Measurements from ENCODE around the gene HIVEP3. TPM values are rescaled to one million over a fixed set of nuclear protein-coding genes. Genes with fewer than 3 reads are reported as not detected.

Gene HIVEP3
- total RNA-seq, 1 experiment from 2014 or later, result 0.55 TPM

DNA sequence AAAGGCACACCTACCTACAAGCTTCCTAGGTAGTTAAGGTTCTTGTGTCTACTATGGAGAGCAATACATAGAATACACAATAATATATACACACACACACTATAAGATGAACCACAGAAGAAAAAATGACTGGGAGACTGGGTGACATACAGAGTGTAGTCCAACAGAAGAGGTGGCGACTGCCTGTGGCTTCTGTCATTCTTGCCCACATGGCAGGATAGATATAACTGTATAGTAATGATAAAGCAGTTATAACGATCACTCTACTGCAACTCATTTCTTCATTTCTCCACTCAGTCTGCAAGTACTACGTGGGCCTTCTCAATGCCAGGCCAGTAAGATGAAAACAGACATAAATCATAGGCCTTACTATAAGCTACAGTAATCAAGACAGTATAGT lies 320.4 kb downstream of the HIVEP3 start:
- no peak for DNase-seq (ENCODE audit: low spot score)
- ChIA-PET POLR2A (interaction anchor here (0.6 kb wide), 1 partner anchor 231 kb away, joined by 3 read pairs; no protein-coding TSS in a partner anchor), CTCF (no interaction called here)
- Mint-ChIP-seq H3K36me3 (no peaks in the 10 kb centered on the region), H3K4me3 (no peak overlapping the region), H3K27me3 (ENCODE audit: low read depth) (no peaks in the 10 kb centered on the region), H3K27ac (no peak overlapping the region), H3K9me3 (peaks cover 12% of the 10 kb centered on the region; the same call in 1 of the 2 replicates), H3K4me1 (no peaks in the 10 kb centered on the region; the same call in 1 of the 2 replicates)
- no peak for TF ChIP-seq USF2 (CRISPR knock-in tag; IDR thresholded peaks at IDR 0.05)
- TF ChIP-seq ZNF416 (CRISPR knock-in tag; IDR thresholded peaks at IDR 0.05), result no peak
- TF ChIP-seq ZMAT4 (CRISPR knock-in tag; IDR thresholded peaks at IDR 0.05), result no peak
- TF ChIP-seq ELF4 (CRISPR knock-in tag; IDR thresholded peaks at IDR 0.05; ENCODE audit: low read depth), result no peak
- TF ChIP-seq SP1 (CRISPR knock-in tag; conservative IDR thresholded peaks at IDR 0.05), result no peak
- TF ChIP-seq, protein P1, sequence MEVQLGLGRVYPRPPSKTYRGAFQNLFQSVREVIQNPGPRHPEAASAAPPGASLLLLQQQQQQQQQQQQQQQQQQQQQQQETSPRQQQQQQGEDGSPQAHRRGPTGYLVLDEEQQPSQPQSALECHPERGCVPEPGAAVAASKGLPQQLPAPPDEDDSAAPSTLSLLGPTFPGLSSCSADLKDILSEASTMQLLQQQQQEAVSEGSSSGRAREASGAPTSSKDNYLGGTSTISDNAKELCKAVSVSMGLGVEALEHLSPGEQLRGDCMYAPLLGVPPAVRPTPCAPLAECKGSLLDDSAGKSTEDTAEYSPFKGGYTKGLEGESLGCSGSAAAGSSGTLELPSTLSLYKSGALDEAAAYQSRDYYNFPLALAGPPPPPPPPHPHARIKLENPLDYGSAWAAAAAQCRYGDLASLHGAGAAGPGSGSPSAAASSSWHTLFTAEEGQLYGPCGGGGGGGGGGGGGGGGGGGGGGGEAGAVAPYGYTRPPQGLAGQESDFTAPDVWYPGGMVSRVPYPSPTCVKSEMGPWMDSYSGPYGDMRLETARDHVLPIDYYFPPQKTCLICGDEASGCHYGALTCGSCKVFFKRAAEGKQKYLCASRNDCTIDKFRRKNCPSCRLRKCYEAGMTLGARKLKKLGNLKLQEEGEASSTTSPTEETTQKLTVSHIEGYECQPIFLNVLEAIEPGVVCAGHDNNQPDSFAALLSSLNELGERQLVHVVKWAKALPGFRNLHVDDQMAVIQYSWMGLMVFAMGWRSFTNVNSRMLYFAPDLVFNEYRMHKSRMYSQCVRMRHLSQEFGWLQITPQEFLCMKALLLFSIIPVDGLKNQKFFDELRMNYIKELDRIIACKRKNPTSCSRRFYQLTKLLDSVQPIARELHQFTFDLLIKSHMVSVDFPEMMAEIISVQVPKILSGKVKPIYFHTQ (CRISPR knock-in tag; IDR thresholded peaks at IDR 0.05), result no peak
- TF ChIP-seq FOXP4 (CRISPR knock-in tag; IDR thresholded peaks at IDR 0.05), result no peak
- TF ChIP-seq, protein P2, sequence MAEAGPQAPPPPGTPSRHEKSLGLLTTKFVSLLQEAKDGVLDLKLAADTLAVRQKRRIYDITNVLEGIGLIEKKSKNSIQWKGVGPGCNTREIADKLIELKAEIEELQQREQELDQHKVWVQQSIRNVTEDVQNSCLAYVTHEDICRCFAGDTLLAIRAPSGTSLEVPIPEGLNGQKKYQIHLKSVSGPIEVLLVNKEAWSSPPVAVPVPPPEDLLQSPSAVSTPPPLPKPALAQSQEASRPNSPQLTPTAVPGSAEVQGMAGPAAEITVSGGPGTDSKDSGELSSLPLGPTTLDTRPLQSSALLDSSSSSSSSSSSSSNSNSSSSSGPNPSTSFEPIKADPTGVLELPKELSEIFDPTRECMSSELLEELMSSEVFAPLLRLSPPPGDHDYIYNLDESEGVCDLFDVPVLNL (CRISPR knock-in tag; IDR thresholded peaks at IDR 0.05; ENCODE audit: borderline replicate concordance, low read depth), result no peak
- TF ChIP-seq ATF1 (CRISPR knock-in tag; IDR thresholded peaks at IDR 0.05), result no peak
- TF ChIP-seq NFE2L1 (CRISPR knock-in tag; IDR thresholded peaks at IDR 0.05), result no peak
- no peak for TF ChIP-seq RELA (CRISPR knock-in tag; IDR thresholded peaks at IDR 0.05; ENCODE audit: borderline replicate concordance)
- TF ChIP-seq GRHL2 (CRISPR knock-in tag; IDR thresholded peaks at IDR 0.05; ENCODE audit: insufficient replicate concordance, severe bottlenecking), result no peak
- no peak for ATAC-seq

- ChIA-PET POLR2A (no interaction called here), CTCF (no interaction called here)
- Mint-ChIP-seq H3K4me3 (no peak overlapping the region), H3K4me1 (no peaks in the 10 kb centered on the region), H3K9me3 (0 out of 2 replicates have a peak, but pooled peaks cover 5% of the 10 kb centered on the region), H3K27me3 (ENCODE audit: low read depth) (no peaks in the 10 kb centered on the region; the same call in none of the 2 replicates), H3K27ac (no peak overlapping the region), H3K36me3 (no peaks in the 10 kb centered on the region)
- no peak for DNase-seq (ENCODE audit: low spot score)
- no peak for ATAC-seq
- TF ChIP-seq IRF2 (CRISPR knock-in tag; IDR thresholded peaks at IDR 0.05; ENCODE audit: borderline replicate concordance, low read depth) (no peak), NR1H2 (CRISPR knock-in tag; IDR thresholded peaks at IDR 0.05) (no peak), ZNF232 (CRISPR knock-in tag; IDR thresholded peaks at IDR 0.05) (no peak), OVOL2 (CRISPR knock-in tag; IDR thresholded peaks at IDR 0.05; ENCODE audit: borderline replicate concordance) (no peak), ZMAT4 (CRISPR knock-in tag; IDR thresholded peaks at IDR 0.05) (no peak), ZNF416 (CRISPR knock-in tag; IDR thresholded peaks at IDR 0.05) (no peak), TP53 (CRISPR knock-in tag; IDR thresholded peaks at IDR 0.05) (no peak), ZNF263 (CRISPR knock-in tag; IDR thresholded peaks at IDR 0.05; ENCODE audit: low read depth) (no peak), NFATC4 (CRISPR knock-in tag; IDR thresholded peaks at IDR 0.05) (no peak)
Observed at GRCh38 chr1:41592451-41593125, 326.1 kb downstream of the HIVEP3 start.

Measured in WTC11 (cell line).